Activated naive CD4-positive, alpha-beta T cell treated with anti-CD3 and anti-CD28 coated beads, Interleukin-2, amount 50 U/mL, for 24 hours (primary cell): ENCODE results near the gene UBC.
"Not testable (repeated sequence)": the region's sequence is repeated elsewhere in the genome, so short reads cannot be mapped to it uniquely, and the experiment has no call there.

Experiments
- H3K27ac Mint-ChIP-seq: one replicate; pipeline ENCODE4 v1.8.0; 2021; ENCODE audit warnings: mild to moderate bottlenecking, mixed read lengths
- H3K27me3 Mint-ChIP-seq: one replicate; pipeline ENCODE4 v1.8.0; 2021; ENCODE audit warnings: mixed read lengths
- H3K36me3 Mint-ChIP-seq: one replicate; pipeline ENCODE4 v1.8.0; 2021; ENCODE audit warnings: mixed read lengths
- H3K4me1 Mint-ChIP-seq: one replicate; pipeline ENCODE4 v1.8.0; 2021; ENCODE audit warnings: mixed read lengths
- H3K4me3 Mint-ChIP-seq: one replicate; pipeline ENCODE4 v1.8.0; 2021; ENCODE audit warnings: mild to moderate bottlenecking, mixed read lengths
- H3K9me3 Mint-ChIP-seq: one replicate; pipeline ENCODE4 v1.8.0; 2021; ENCODE audit warnings: mixed read lengths

UBC gene

GRCh38 chr12:124911521-124911920, 2.9 kb downstream of the UBC start:
- H3K27ac Mint-ChIP-seq: peak overlapping the region; percentile 47
- not testable (repeated sequence) for H3K27me3 Mint-ChIP-seq, H3K9me3 Mint-ChIP-seq
- peaks cover 52% of the 10 kb centered on the region for H3K4me1 Mint-ChIP-seq
- H3K4me3 Mint-ChIP-seq: peak overlapping the region; percentile 79
- H3K36me3 Mint-ChIP-seq: peaks cover 28% of the 10 kb centered on the region

GRCh38 chr12:124910561-124911478, 3.6 kb downstream of the UBC start:
- Mint-ChIP-seq H3K36me3 (peaks cover 28% of the 10 kb centered on the region), H3K9me3 (no peaks in the 10 kb centered on the region), H3K27me3 (no peaks in the 10 kb centered on the region), H3K4me1 (peaks cover 47% of the 10 kb centered on the region), H3K27ac (peak overlapping the region; percentile 47), H3K4me3 (peak overlapping the region; percentile 79)

- Mint-ChIP-seq H3K4me3 (peak overlapping the region; percentile 79), H3K4me1 (peaks cover 39% of the 10 kb centered on the region), H3K27ac (peak overlapping the region; percentile 43), H3K27me3 (no peaks in the 10 kb centered on the region), H3K36me3 (peaks cover 28% of the 10 kb centered on the region), H3K9me3 (no peaks in the 10 kb centered on the region)
Observed at GRCh38 chr12:124909831-124910560, 4.5 kb downstream of the UBC start.

GRCh38 chr12:124906606-124907261, 7.7 kb downstream of the UBC start:
- no peak overlapping the region for H3K4me3 Mint-ChIP-seq
- peaks cover 20% of the 10 kb centered on the region for H3K4me1 Mint-ChIP-seq
- H3K9me3 Mint-ChIP-seq: no peaks in the 10 kb centered on the region
- peak overlapping the region; percentile 56 for H3K27ac Mint-ChIP-seq
- peaks cover 6% of the 10 kb centered on the region for H3K36me3 Mint-ChIP-seq
- no peaks in the 10 kb centered on the region for H3K27me3 Mint-ChIP-seq

GRCh38 chr12:124904306-124905098, 9.9 kb downstream of the UBC start:
- H3K27me3 Mint-ChIP-seq: no peaks in the 10 kb centered on the region
- H3K4me3 Mint-ChIP-seq: no peak overlapping the region
- no peaks in the 10 kb centered on the region for H3K36me3 Mint-ChIP-seq
- H3K4me1 Mint-ChIP-seq: peaks cover 6% of the 10 kb centered on the region
- no peak overlapping the region for H3K27ac Mint-ChIP-seq
- H3K9me3 Mint-ChIP-seq: no peaks in the 10 kb centered on the region

- Mint-ChIP-seq H3K27ac (no peak overlapping the region), H3K4me1 (peaks cover 18% of the 10 kb centered on the region), H3K27me3 (no peaks in the 10 kb centered on the region), H3K9me3 (no peaks in the 10 kb centered on the region), H3K36me3 (no peaks in the 10 kb centered on the region), H3K4me3 (no peak overlapping the region)
Observed at GRCh38 chr12:124902916-124903315, 11.5 kb downstream of the UBC start.

GRCh38 chr12:124901003-124901402, 13.4 kb downstream of the UBC start:
- H3K9me3 Mint-ChIP-seq: no peaks in the 10 kb centered on the region
- peaks cover 13% of the 10 kb centered on the region for H3K4me1 Mint-ChIP-seq
- H3K27ac Mint-ChIP-seq: no peak overlapping the region

GRCh38 chr12:124900345-124900795, 14.1 kb downstream of the UBC start:
- H3K27me3 Mint-ChIP-seq, H3K9me3 Mint-ChIP-seq, H3K4me3 Mint-ChIP-seq, H3K36me3 Mint-ChIP-seq, H3K27ac Mint-ChIP-seq: not testable (repeated sequence)
- peaks cover 13% of the 10 kb centered on the region for H3K4me1 Mint-ChIP-seq

More at GRCh38 chr12:124901003-124901402, 13.4 kb downstream of the UBC start:
- Mint-ChIP-seq H3K27me3 (no peaks in the 10 kb centered on the region), H3K36me3 (no peaks in the 10 kb centered on the region), H3K4me3 (no peak overlapping the region)

- peak overlapping the region; percentile 54 for H3K4me3 Mint-ChIP-seq
- no peaks in the 10 kb centered on the region for H3K36me3 Mint-ChIP-seq
- H3K27me3 Mint-ChIP-seq: no peaks in the 10 kb centered on the region
- no peaks in the 10 kb centered on the region for H3K9me3 Mint-ChIP-seq
- H3K4me1 Mint-ChIP-seq: peaks cover 13% of the 10 kb centered on the region
- no peak overlapping the region for H3K27ac Mint-ChIP-seq
Observed at GRCh38 chr12:124898923-124899294, 15.5 kb downstream of the UBC start.

GRCh38 chr12:124898200-124898922, 16.1 kb downstream of the UBC start:
- Mint-ChIP-seq H3K4me1 (peaks cover 13% of the 10 kb centered on the region), H3K9me3 (no peaks in the 10 kb centered on the region), H3K36me3 (no peaks in the 10 kb centered on the region), H3K27ac (no peak overlapping the region), H3K4me3 (peak overlapping the region; percentile 51), H3K27me3 (no peaks in the 10 kb centered on the region)

- peaks cover 13% of the 10 kb centered on the region for H3K4me1 Mint-ChIP-seq
- H3K27me3 Mint-ChIP-seq: no peaks in the 10 kb centered on the region
- no peaks in the 10 kb centered on the region for H3K9me3 Mint-ChIP-seq
- no peak overlapping the region for H3K27ac Mint-ChIP-seq
- no peaks in the 10 kb centered on the region for H3K36me3 Mint-ChIP-seq
- no peak overlapping the region for H3K4me3 Mint-ChIP-seq
Observed at GRCh38 chr12:124896461-124896860, 18.0 kb downstream of the UBC start.

GRCh38 chr12:124893792-124894516, 20.5 kb downstream of the UBC start:
- H3K36me3 Mint-ChIP-seq: no peaks in the 10 kb centered on the region
- no peak overlapping the region for H3K4me3 Mint-ChIP-seq
- no peak overlapping the region for H3K27ac Mint-ChIP-seq
- H3K27me3 Mint-ChIP-seq: no peaks in the 10 kb centered on the region
- peaks cover 11% of the 10 kb centered on the region for H3K4me1 Mint-ChIP-seq
- no peaks in the 10 kb centered on the region for H3K9me3 Mint-ChIP-seq

- no peaks in the 10 kb centered on the region for H3K9me3 Mint-ChIP-seq
- H3K4me3 Mint-ChIP-seq: no peak overlapping the region
- H3K36me3 Mint-ChIP-seq: no peaks in the 10 kb centered on the region
- H3K27ac Mint-ChIP-seq: no peak overlapping the region
- no peaks in the 10 kb centered on the region for H3K27me3 Mint-ChIP-seq
- no peaks in the 10 kb centered on the region for H3K4me1 Mint-ChIP-seq
Observed at GRCh38 chr12:124888260-124888659, 26.2 kb downstream of the UBC start.

GRCh38 chr12:124887766-124888165, 26.7 kb downstream of the UBC start:
- H3K27ac Mint-ChIP-seq, H3K36me3 Mint-ChIP-seq, H3K9me3 Mint-ChIP-seq, H3K4me1 Mint-ChIP-seq, H3K4me3 Mint-ChIP-seq, H3K27me3 Mint-ChIP-seq: not testable (repeated sequence)
